Activated CD4-positive, alpha-beta T cell treated with anti-CD3 and anti-CD28 coated beads for 4 hours (primary cell): ENCODE results near the gene ENOX2.
"Not testable (repeated sequence)": the region's sequence is repeated elsewhere in the genome, so short reads cannot be mapped to it uniquely, and the experiment has no call there.

Source experiments
- DNase-seq, 2 donors: peaks; one replicate each; pipeline ENCODE4 v3.0.0-alpha.2; 2020

The ENOX2 gene

GRCh38 chrX:130746709-130747342 lies 156.2 kb downstream of the ENOX2 start:
- DNase-seq = no peak

- DNase-seq = no peak
These were observed 156.9 kb downstream of the ENOX2 start for GRCh38 chrX:130746077-130746476.

GRCh38 chrX:130741584-130741983 lies 161.4 kb downstream of the ENOX2 start:
- no peak for DNase-seq

- no peak for DNase-seq
These were observed 161.9 kb downstream of the ENOX2 start for GRCh38 chrX:130741151-130741550.

GRCh38 chrX:130738638-130739195 lies 164.3 kb downstream of the ENOX2 start:
- no peak for DNase-seq

- no peak for DNase-seq
These were observed 168.3 kb downstream of the ENOX2 start for GRCh38 chrX:130734713-130735112.

GRCh38 chrX:130728208-130728607 lies 174.8 kb downstream of the ENOX2 start:
- DNase-seq = no peak

GRCh38 chrX:130726661-130727060 lies 176.3 kb downstream of the ENOX2 start:
- no peak for DNase-seq

GRCh38 chrX:130725519-130725918 lies 177.5 kb downstream of the ENOX2 start:
- DNase-seq = no peak

GRCh38 chrX:130719413-130719812 lies 183.6 kb downstream of the ENOX2 start:
- DNase-seq = no peak

- no peak for DNase-seq
These were observed 184.9 kb downstream of the ENOX2 start for GRCh38 chrX:130718137-130718536.

- no peak for DNase-seq
These were observed 186.1 kb downstream of the ENOX2 start for GRCh38 chrX:130716781-130717413.

- no peak for DNase-seq
These were observed 186.7 kb downstream of the ENOX2 start for GRCh38 chrX:130716346-130716745.

GRCh38 chrX:130715299-130715698 lies 187.7 kb downstream of the ENOX2 start:
- no peak for DNase-seq

- no peak for DNase-seq
These were observed 188.3 kb downstream of the ENOX2 start for GRCh38 chrX:130714665-130715064.

GRCh38 chrX:130714135-130714534 lies 188.9 kb downstream of the ENOX2 start:
- no peak for DNase-seq

GRCh38 chrX:130709178-130709577 lies 193.8 kb downstream of the ENOX2 start:
- DNase-seq = not testable (repeated sequence)

GRCh38 chrX:130705591-130705990 lies 197.4 kb downstream of the ENOX2 start:
- no peak for DNase-seq

GRCh38 chrX:130704053-130705038 lies 198.7 kb downstream of the ENOX2 start:
- no peak for DNase-seq

GRCh38 chrX:130702867-130703707 lies 199.9 kb downstream of the ENOX2 start:
- no peak for DNase-seq

GRCh38 chrX:130700629-130701028 lies 202.4 kb downstream of the ENOX2 start:
- no peak for DNase-seq

GRCh38 chrX:130699618-130700017 lies 203.4 kb downstream of the ENOX2 start:
- no peak for DNase-seq
